ENCODE measurements around the gene BAD.

BAD gene

DNA sequence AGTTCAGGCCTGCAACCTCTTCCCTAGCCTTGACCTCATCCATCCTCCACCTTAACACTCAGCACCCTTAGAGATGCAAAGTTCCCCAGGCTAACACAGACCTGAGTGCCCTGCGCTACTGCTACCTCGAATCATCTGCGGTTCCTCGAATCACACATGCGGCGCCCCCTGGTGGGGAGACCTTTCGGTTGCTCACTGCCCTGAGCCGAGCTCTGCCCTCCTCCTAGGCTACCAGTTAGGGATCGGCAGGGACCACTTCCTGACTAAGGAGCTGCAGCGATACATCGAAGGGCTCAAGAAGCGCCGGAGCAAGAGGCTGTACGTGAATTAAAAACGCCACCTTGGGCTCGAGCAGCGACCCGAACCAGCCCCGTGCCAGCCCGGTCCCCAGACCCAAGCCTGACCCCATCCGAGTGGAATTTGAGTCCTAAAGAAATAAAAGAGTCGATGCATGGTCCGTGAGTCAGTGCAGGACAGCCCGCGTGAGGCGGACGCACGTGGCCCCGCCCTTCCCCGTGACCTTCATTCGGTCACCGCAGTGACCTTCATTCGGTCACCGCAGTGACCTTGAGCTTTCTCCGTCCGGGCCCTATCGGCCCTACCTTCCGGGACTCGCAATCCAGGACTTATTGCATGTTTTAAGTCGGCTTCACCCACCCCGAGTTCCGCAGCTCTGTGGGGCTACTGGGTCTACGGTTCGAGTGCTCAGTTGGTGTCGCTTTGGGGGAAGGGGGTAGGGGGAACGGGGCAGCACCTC lies 20.0 kb upstream of the BAD start:
- Histone ChIP-seq H3K4me3 (ENCODE audit: low read length) (peak overlapping the region; percentile 53; the same call in 1 of the 2 replicates), H3K9me3 (ENCODE audit: control insufficient read depth, insufficient read depth, low read length) (no peaks in the 10 kb centered on the region), H3K27ac (ENCODE audit: low read length) (peak overlapping the region; percentile 4), H3K36me3 (ENCODE audit: control insufficient read depth, insufficient read depth, low read length) (0 out of 2 replicates have a peak, but pooled peaks cover 4% of the 10 kb centered on the region), H3K27me3 (ENCODE audit: control insufficient read depth, insufficient read depth, low read length) (peaks cover 14% of the 10 kb centered on the region), H3K4me1 (ENCODE audit: control insufficient read depth, insufficient read depth, low read length) (peaks cover 8% of the 10 kb centered on the region)
- peak; percentile 94 for DNase-seq (ENCODE audit: low read depth, low spot score)
- no CpG with 5 or more reads among the region's 46 CpGs for WGBS (ENCODE audit: insufficient coverage, insufficient read length)

- Histone ChIP-seq H3K27ac (ENCODE audit: low read length) (no peak overlapping the region), H3K4me3 (ENCODE audit: low read length) (no peak overlapping the region; the same call in 1 of the 2 replicates)
Observed at GRCh38 chr11:64304032-64304315, 19.5 kb upstream of the BAD start.

GRCh38 chr11:64303109-64304031 lies 18.9 kb upstream of the BAD start:
- no peak for DNase-seq (ENCODE audit: low read depth, low spot score)
- Histone ChIP-seq H3K27ac (ENCODE audit: low read length) (no peak overlapping the region), H3K36me3 (ENCODE audit: control insufficient read depth, insufficient read depth, low read length) (0 out of 2 replicates have a peak, but pooled peaks cover 4% of the 10 kb centered on the region), H3K4me3 (ENCODE audit: low read length) (no peak overlapping the region), H3K4me1 (ENCODE audit: control insufficient read depth, insufficient read depth, low read length) (peaks cover 10% of the 10 kb centered on the region), H3K27me3 (ENCODE audit: control insufficient read depth, insufficient read depth, low read length) (peaks cover 25% of the 10 kb centered on the region), H3K9me3 (ENCODE audit: control insufficient read depth, insufficient read depth, low read length) (no peaks in the 10 kb centered on the region)
- WGBS (ENCODE audit: insufficient coverage, insufficient read length) = no CpG with 5 or more reads among the region's 13 CpGs

More at GRCh38 chr11:64304032-64304315, 19.5 kb upstream of the BAD start:
- no peak for DNase-seq (ENCODE audit: low read depth, low spot score)
- peaks cover 19% of the 10 kb centered on the region for H3K27me3 ChIP-seq (ENCODE audit: control insufficient read depth, insufficient read depth, low read length)
- H3K4me1 ChIP-seq (ENCODE audit: control insufficient read depth, insufficient read depth, low read length) = peaks cover 10% of the 10 kb centered on the region
- WGBS (ENCODE audit: insufficient coverage, insufficient read length) = no CpG with 5 or more reads among the region's 5 CpGs
- no peaks in the 10 kb centered on the region for H3K9me3 ChIP-seq (ENCODE audit: control insufficient read depth, insufficient read depth, low read length)
- H3K36me3 ChIP-seq (ENCODE audit: control insufficient read depth, insufficient read depth, low read length) = 0 out of 2 replicates have a peak, but pooled peaks cover 4% of the 10 kb centered on the region

GRCh38 chr11:64299847-64300648 lies 15.6 kb upstream of the BAD start, which contains the start of gene CATSPERZ:
CATSPERZ (plus strand) TSS chr11:64300358; CDS start chr11:64300411, 53 bp downstream.
- H3K4me1 ChIP-seq (ENCODE audit: control insufficient read depth, insufficient read depth, low read length) = peaks cover 7% of the 10 kb centered on the region
- no peak for DNase-seq (ENCODE audit: low read depth, low spot score)
- H3K27ac ChIP-seq (ENCODE audit: low read length) = no peak within 1 kb of the TSS
- H3K4me3 ChIP-seq (ENCODE audit: low read length) = peak within 1 kb of the TSS; percentile 6; the same call in 1 of the 2 replicates
- peaks cover 58% of the 10 kb centered on the region for H3K27me3 ChIP-seq (ENCODE audit: control insufficient read depth, insufficient read depth, low read length)
- H3K36me3 ChIP-seq (ENCODE audit: control insufficient read depth, insufficient read depth, low read length) = no peaks in the 10 kb centered on the region
- no peaks in the 10 kb centered on the region for H3K9me3 ChIP-seq (ENCODE audit: control insufficient read depth, insufficient read depth, low read length)
- no CpG with 5 or more reads among the region's 54 CpGs for WGBS (ENCODE audit: insufficient coverage, insufficient read length)

DNA sequence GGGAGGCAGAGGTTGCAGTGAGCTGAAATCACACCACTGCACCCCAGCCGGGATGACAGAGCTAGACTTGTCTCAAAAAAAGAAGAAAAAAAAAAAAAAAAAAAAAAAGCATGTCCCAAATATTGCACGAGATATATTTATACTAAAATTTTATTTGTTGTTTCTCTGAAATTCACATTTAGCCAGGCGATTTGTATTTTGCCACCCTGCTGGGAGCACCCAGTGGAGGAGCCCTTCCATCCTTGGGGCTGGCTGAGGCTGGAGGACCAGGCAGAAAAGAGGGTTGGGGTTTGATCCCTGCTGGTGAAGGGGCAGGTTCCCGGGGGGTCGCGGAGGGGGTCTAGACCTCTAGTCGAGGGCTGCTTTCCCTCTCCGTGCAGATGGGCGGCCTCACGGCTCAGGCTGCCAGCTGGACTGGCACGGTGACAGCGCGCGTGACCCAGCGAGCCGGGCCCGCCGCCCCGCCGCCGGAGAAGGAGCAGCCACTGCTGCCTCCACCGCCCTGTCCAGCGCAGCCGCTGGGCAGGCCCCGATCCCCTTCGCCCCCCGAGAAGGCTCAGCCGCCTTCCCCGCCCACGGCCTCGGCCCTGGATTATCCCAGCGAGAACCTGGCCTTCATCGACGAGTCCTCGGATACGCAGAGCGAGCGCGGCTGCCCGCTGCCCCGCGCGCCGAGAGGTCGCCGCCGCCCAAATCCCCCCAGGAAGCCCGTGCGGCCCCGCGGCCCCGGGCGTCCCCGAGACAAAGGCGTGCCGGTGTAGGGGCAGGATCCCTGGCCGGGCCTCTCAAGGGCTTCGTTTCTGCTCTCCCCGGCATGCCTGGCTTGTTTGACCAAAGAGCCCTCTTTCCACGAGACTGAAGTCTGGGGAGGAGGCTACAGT lies 14.7 kb upstream of the BAD start:
- Histone ChIP-seq H3K36me3 (ENCODE audit: control insufficient read depth, insufficient read depth, low read length) (no peaks in the 10 kb centered on the region), H3K9me3 (ENCODE audit: control insufficient read depth, insufficient read depth, low read length) (no peaks in the 10 kb centered on the region), H3K4me1 (ENCODE audit: control insufficient read depth, insufficient read depth, low read length) (peaks cover 7% of the 10 kb centered on the region), H3K4me3 (ENCODE audit: low read length) (no peak overlapping the region; the same call in 1 of the 2 replicates), H3K27me3 (ENCODE audit: control insufficient read depth, insufficient read depth, low read length) (peaks cover 66% of the 10 kb centered on the region), H3K27ac (ENCODE audit: low read length) (no peak overlapping the region)
- WGBS (ENCODE audit: insufficient coverage, insufficient read length) = no CpG with 5 or more reads among the region's 60 CpGs
- DNase-seq (ENCODE audit: low read depth, low spot score) = no peak

- no peak for DNase-seq (ENCODE audit: low read depth, low spot score)
- Histone ChIP-seq H3K9me3 (ENCODE audit: control insufficient read depth, insufficient read depth, low read length) (no peaks in the 10 kb centered on the region), H3K27me3 (ENCODE audit: control insufficient read depth, insufficient read depth, low read length) (peaks cover 79% of the 10 kb centered on the region), H3K4me3 (ENCODE audit: low read length) (no peak overlapping the region), H3K36me3 (ENCODE audit: control insufficient read depth, insufficient read depth, low read length) (no peaks in the 10 kb centered on the region), H3K27ac (ENCODE audit: low read length) (no peak overlapping the region), H3K4me1 (ENCODE audit: control insufficient read depth, insufficient read depth, low read length) (peaks cover 3% of the 10 kb centered on the region; the same call in 1 of the 2 replicates)
- WGBS (ENCODE audit: insufficient coverage, insufficient read length) = no CpG with 5 or more reads among the region's 18 CpGs
Observed at GRCh38 chr11:64297699-64298358, 13.4 kb upstream of the BAD start.

GRCh38 chr11:64296830-64297698 lies 12.6 kb upstream of the BAD start:
- no CpG with 5 or more reads among the region's 34 CpGs for WGBS (ENCODE audit: insufficient coverage, insufficient read length)
- Histone ChIP-seq H3K27me3 (ENCODE audit: control insufficient read depth, insufficient read depth, low read length) (peaks cover 87% of the 10 kb centered on the region), H3K4me3 (ENCODE audit: low read length) (no peak overlapping the region), H3K36me3 (ENCODE audit: control insufficient read depth, insufficient read depth, low read length) (no peaks in the 10 kb centered on the region), H3K27ac (ENCODE audit: low read length) (no peak overlapping the region), H3K4me1 (ENCODE audit: control insufficient read depth, insufficient read depth, low read length) (peaks cover 6% of the 10 kb centered on the region; the same call in 1 of the 2 replicates), H3K9me3 (ENCODE audit: control insufficient read depth, insufficient read depth, low read length) (no peaks in the 10 kb centered on the region)
- DNase-seq (ENCODE audit: low read depth, low spot score) = no peak

GRCh38 chr11:64296236-64296635 lies 11.8 kb upstream of the BAD start:
- no CpG with 5 or more reads among the region's 1 CpG for WGBS (ENCODE audit: insufficient coverage, insufficient read length)
- Histone ChIP-seq H3K9me3 (ENCODE audit: control insufficient read depth, insufficient read depth, low read length) (no peaks in the 10 kb centered on the region), H3K4me3 (ENCODE audit: low read length) (no peak overlapping the region), H3K36me3 (ENCODE audit: control insufficient read depth, insufficient read depth, low read length) (no peaks in the 10 kb centered on the region), H3K27me3 (ENCODE audit: control insufficient read depth, insufficient read depth, low read length) (peaks cover 92% of the 10 kb centered on the region), H3K4me1 (ENCODE audit: control insufficient read depth, insufficient read depth, low read length) (peaks cover 7% of the 10 kb centered on the region; the same call in 1 of the 2 replicates), H3K27ac (ENCODE audit: low read length) (no peak overlapping the region)
- no peak for DNase-seq (ENCODE audit: low read depth, low spot score)
